MM.1S (cell line): ENCODE data around the gene TMPRSS7.

Experiments used
- EZH2 ChIP-seq: fragments of 300-600 bp; sonication (generic); optimal IDR thresholded peaks from 2 replicates; pipeline ENCODE3; 2017; ENCODE audit warnings: low read depth, mild to moderate bottlenecking, antibody characterized with exemption, low read length, mixed read lengths
- TF ChIP-seq, protein P1 (sequence below): fragments of 300-600 bp; sonication (generic); IDR thresholded peaks from 2 replicates; pipeline ENCODE4 v1.5.1; 2016; ENCODE audit warnings: antibody characterized with exemption, low read length, mixed read lengths

GRCh38 chr3:112011376-112011940, 23.1 kb upstream of the TMPRSS7 start:
- TF ChIP-seq, protein P1, sequence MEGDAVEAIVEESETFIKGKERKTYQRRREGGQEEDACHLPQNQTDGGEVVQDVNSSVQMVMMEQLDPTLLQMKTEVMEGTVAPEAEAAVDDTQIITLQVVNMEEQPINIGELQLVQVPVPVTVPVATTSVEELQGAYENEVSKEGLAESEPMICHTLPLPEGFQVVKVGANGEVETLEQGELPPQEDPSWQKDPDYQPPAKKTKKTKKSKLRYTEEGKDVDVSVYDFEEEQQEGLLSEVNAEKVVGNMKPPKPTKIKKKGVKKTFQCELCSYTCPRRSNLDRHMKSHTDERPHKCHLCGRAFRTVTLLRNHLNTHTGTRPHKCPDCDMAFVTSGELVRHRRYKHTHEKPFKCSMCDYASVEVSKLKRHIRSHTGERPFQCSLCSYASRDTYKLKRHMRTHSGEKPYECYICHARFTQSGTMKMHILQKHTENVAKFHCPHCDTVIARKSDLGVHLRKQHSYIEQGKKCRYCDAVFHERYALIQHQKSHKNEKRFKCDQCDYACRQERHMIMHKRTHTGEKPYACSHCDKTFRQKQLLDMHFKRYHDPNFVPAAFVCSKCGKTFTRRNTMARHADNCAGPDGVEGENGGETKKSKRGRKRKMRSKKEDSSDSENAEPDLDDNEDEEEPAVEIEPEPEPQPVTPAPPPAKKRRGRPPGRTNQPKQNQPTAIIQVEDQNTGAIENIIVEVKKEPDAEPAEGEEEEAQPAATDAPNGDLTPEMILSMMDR = no peak
- TF ChIP-seq EZH2 = no peak
